Measurements from ENCODE around the gene RTN3. TPM values are rescaled to one million over a fixed set of nuclear protein-coding genes. Genes with fewer than 3 reads are reported as not detected.

The RTN3 gene
- polyA plus RNA-seq, 1 donor from 2014 or later = 283 TPM

GRCh38 chr11:63802637-63803414 lies 121.5 kb downstream of the RTN3 start:
- Histone ChIP-seq H3K9me3 (ENCODE audit: low read length) (no peaks in the 10 kb centered on the region), H3K9ac (ENCODE audit: low read length) (no peak overlapping the region), H3K9me2 (ENCODE audit: insufficient read depth, low read length) (no peaks in the 10 kb centered on the region), H3K36me3 (ENCODE audit: insufficient read depth, low read length) (no peaks in the 10 kb centered on the region), H3K4me3 (ENCODE audit: low read length) (no peak overlapping the region), H2AFZ (ENCODE audit: low read depth, low read length) (no peak overlapping the region), H3F3A (ENCODE audit: insufficient read depth, low read length, poor library complexity, severe bottlenecking) (no peaks in the 10 kb centered on the region), H3K27ac (ENCODE audit: low read length) (no peak overlapping the region), H3K27me3 (ENCODE audit: insufficient read depth, low read depth, low read length) (no peaks in the 10 kb centered on the region), H4K20me1 (ENCODE audit: insufficient read depth) (no peaks in the 10 kb centered on the region), H3K79me2 (replicated peaks; ENCODE audit: insufficient read depth, low read length) (no peaks in the 10 kb centered on the region), H3K4me2 (ENCODE audit: low read length) (no peak overlapping the region)
- no peak for TF ChIP-seq EP300 (conservative IDR thresholded peaks at IDR 0.05; ENCODE audit: poor library complexity, severe bottlenecking)
- no peak for TF ChIP-seq POLR2AphosphoS5 (IDR thresholded peaks at IDR 0.05)
- no peak for TF ChIP-seq EZH2 (IDR thresholded peaks at IDR 0.05; ENCODE audit: borderline replicate concordance, insufficient read depth, low read length, poor library complexity, severe bottlenecking)
- no peak for TF ChIP-seq RAD21 (conservative IDR thresholded peaks at IDR 0.05)
- TF ChIP-seq SMC3 (conservative IDR thresholded peaks at IDR 0.05; ENCODE audit: poor library complexity) = no peak
- TF ChIP-seq MXI1 (conservative IDR thresholded peaks at IDR 0.05; ENCODE audit: poor library complexity, severe bottlenecking) = no peak
- no peak for TF ChIP-seq TAF1 (IDR thresholded peaks at IDR 0.05; ENCODE audit: low read depth)

- Histone ChIP-seq H3F3A (ENCODE audit: insufficient read depth, low read length, poor library complexity, severe bottlenecking) (no peaks in the 10 kb centered on the region), H3K36me3 (ENCODE audit: insufficient read depth, low read length) (no peaks in the 10 kb centered on the region), H3K27ac (ENCODE audit: low read length) (no peak overlapping the region), H3K79me2 (replicated peaks; ENCODE audit: insufficient read depth, low read length) (no peaks in the 10 kb centered on the region), H2AFZ (ENCODE audit: low read depth, low read length) (no peak overlapping the region), H3K9me3 (ENCODE audit: low read length) (no peaks in the 10 kb centered on the region), H3K9me2 (ENCODE audit: insufficient read depth, low read length) (no peaks in the 10 kb centered on the region), H3K27me3 (ENCODE audit: insufficient read depth, low read depth, low read length) (no peaks in the 10 kb centered on the region), H3K4me2 (ENCODE audit: low read length) (no peak overlapping the region), H3K4me3 (ENCODE audit: low read length) (no peak overlapping the region), H3K9ac (ENCODE audit: low read length) (no peak overlapping the region), H4K20me1 (ENCODE audit: insufficient read depth) (no peaks in the 10 kb centered on the region)
- no peak for TF ChIP-seq CTCF (IDR thresholded peaks at IDR 0.05; ENCODE audit: poor library complexity, severe bottlenecking)
- TF ChIP-seq EP300 (conservative IDR thresholded peaks at IDR 0.05; ENCODE audit: poor library complexity, severe bottlenecking) = no peak
- no peak for TF ChIP-seq REST (IDR thresholded peaks at IDR 0.05; ENCODE audit: borderline replicate concordance)
- no peak for TF ChIP-seq RAD21 (conservative IDR thresholded peaks at IDR 0.05)
- no peak for TF ChIP-seq MXI1 (conservative IDR thresholded peaks at IDR 0.05; ENCODE audit: poor library complexity, severe bottlenecking)
Measured at GRCh38 chr11:63804259-63804658, 123.0 kb downstream of the RTN3 start.

Measured in neural cell (in vitro differentiated cells).